ENCODE measurements around the gene ACP3. TPM values are rescaled to one million over a fixed set of nuclear protein-coding genes. Genes with fewer than 3 reads are reported as not detected.
"Not testable (repeated sequence)": the region's sequence is repeated elsewhere in the genome, so short reads cannot be mapped to it uniquely, and the experiment has no call there.

ACP3 gene
- total and polyA plus RNA-seq, 9 of the 15 experiments (the other 6 are each of a cell fraction or from before 2014, with no cell fraction given): 0.08 to 1.1 (median 0.21) TPM

DNA sequence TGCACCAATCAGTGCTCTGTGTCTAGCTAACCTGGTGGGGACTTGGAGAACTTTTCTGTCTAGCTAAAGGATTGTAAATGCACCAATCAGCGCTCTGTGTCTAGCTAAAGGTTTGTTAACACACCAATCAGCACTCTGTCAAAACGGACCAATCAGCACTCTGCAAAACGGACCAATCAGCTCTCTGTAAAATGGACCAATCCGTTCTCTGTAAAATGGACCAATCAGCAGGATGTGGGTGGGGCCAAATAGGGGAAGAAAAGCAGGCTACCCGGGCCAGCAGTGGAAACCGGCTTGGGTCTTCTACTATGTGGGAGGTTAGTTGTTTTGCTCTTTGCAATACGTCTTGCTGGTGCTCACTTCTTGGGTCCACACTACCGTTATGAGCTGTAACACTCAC lies 79.6 kb downstream of the ACP3 start:
- TF ChIP-seq NFYB (IDR thresholded peaks at IDR 0.05; ENCODE audit: extremely low read depth, insufficient read length): peak; percentile 69
- 0 out of 2 replicates have a peak, but pooled peaks have one; percentile 35 for TF ChIP-seq CC2D1A (IDR thresholded peaks at IDR 0.05)
- TF ChIP-seq ZNF316 (IDR thresholded peaks at IDR 0.05): peak; percentile 23; the same call in 1 of the 2 replicates
- FAIRE-seq; BruUV-seq (replicated peaks); H4K20me1 ChIP-seq (replicated peaks; ENCODE audit: control insufficient read depth, insufficient read depth, low read length); ATAC-seq; H3K27me3 ChIP-seq (ENCODE audit: control insufficient read depth in 2 of 2, insufficient read depth in 2 of 2, low read length in 2 of 2); H3K79me2 ChIP-seq (ENCODE audit: control insufficient read depth, insufficient read depth, low read length); H3K9me3 ChIP-seq (replicated peaks; ENCODE audit: control insufficient read depth, insufficient read depth, low read depth, low read length); H3K4me2 ChIP-seq (ENCODE audit: insufficient read depth, low read length); H2AFZ ChIP-seq (ENCODE audit: low read depth, low read length); H3K4me3 ChIP-seq; CTCF ChIA-PET (ENCODE audit: low intra/inter-chr PET ratio); H3K9me1 ChIP-seq (ENCODE audit: control insufficient read depth, insufficient read depth, low read length); H3K9ac ChIP-seq (ENCODE audit: insufficient read depth in 1 of 2, low read depth in 2 of 2, low read length in 2 of 2); H3K27ac ChIP-seq (ENCODE audit: extremely low read depth, low read depth, low read length); DNase-seq (ENCODE audit: extremely low read depth in 1 of 4, low spot score in 3 of 4); H3K36me3 ChIP-seq (ENCODE audit: control insufficient read depth, insufficient read depth, low read length); H3K4me1 ChIP-seq (replicated peaks in 1 of 2; ENCODE audit: control insufficient read depth in 2 of 2, insufficient read depth in 2 of 2, low read length in 2 of 2): not testable (repeated sequence)
- in situ Hi-C loops (cut with MboI) (loop anchor here (25.0 kb wide), 1 partner anchor 609 kb away; no protein-coding TSS in a partner anchor), intact Hi-C loops (cut with micrococcal nuclease) (loop anchor here (10.0 kb wide), 1 partner anchor 602 kb away; no protein-coding TSS in a partner anchor)
- POLR2A ChIA-PET: interaction anchor here (1.1 kb wide), 1 partner anchor 166 kb away, joined by 4 read pairs; no protein-coding TSS in a partner anchor
- 8% methylated on average over 7 of the region's 8 CpGs for WGBS (ENCODE audit: insufficient coverage, low coverage, missing lambda C conversion rate)

DNA sequence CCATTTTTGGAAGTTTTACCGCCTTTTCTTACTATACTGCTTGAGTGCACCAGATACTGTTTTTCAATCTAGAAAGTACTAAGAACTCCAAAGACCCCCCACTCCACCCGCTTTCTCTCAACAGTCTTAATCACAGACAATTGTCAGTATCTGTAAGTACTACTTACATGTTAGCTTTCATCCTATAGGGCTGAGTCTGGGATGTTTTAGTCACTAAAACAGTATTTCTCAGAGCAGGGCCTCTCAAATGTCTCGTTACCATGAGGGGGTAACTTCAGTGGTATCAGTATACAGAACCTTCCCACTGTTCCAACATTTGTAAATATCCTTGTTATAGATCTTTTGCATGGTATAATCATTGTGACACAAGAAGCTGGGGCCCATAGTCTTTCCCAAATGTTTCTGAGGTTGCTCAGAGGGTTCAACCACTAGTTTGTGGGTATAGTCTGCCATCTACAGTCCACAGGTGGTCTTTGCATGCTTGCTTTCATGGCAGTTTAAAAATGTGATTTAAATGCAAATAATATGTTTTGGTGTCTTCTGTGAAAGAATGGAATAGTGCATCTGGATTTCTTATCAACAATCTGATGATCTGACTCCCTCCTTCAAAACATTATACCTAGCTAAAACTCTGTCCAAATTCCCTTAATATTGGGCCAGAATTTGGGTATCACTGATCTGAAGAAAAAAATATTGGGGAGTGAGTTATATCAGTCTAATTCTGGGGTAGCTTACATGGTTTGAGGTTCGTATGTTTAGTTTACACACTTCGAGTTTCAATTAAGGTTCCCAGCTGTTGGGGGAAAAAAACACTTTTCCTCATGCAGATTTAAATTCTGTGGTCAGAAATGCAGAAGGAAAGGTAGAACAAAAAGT lies 82.1 kb downstream of the ACP3 start:
- peaks cover 0 to 2% of the 10 kb centered on the region in 2 experiments; a peak in 1 of 5 replicates for H3K4me1 ChIP-seq (replicated peaks in 1 of 2; ENCODE audit: control insufficient read depth in 2 of 2, insufficient read depth in 2 of 2, low read length in 2 of 2)
- H4K20me1 ChIP-seq (replicated peaks; ENCODE audit: control insufficient read depth, insufficient read depth, low read length): no peaks in the 10 kb centered on the region
- 7% methylated on average over 5 of the region's 5 CpGs for WGBS (ENCODE audit: insufficient coverage, low coverage, missing lambda C conversion rate)
- ATAC-seq (peak; percentile 74), DNase-seq (ENCODE audit: extremely low read depth in 1 of 4, low spot score in 3 of 4) (peak; percentile 35 to 52 (median 43)), FAIRE-seq (peak; percentile 82)
- H3K4me3 ChIP-seq: no peak overlapping the region
- intact Hi-C loops (cut with micrococcal nuclease): loop anchor here (1.0 to 10.0 kb wide), 3 partner anchors 47 to 604 kb away; no protein-coding TSS in a partner anchor
- no peaks in the 10 kb centered on the region for H3K36me3 ChIP-seq (ENCODE audit: control insufficient read depth, insufficient read depth, low read length)
- H2AFZ ChIP-seq (ENCODE audit: low read depth, low read length): no peak overlapping the region
- no peaks in the 10 kb centered on the region for H3K9me3 ChIP-seq (replicated peaks; ENCODE audit: control insufficient read depth, insufficient read depth, low read depth, low read length)
- H3K27ac ChIP-seq (ENCODE audit: extremely low read depth, low read depth, low read length): no peak overlapping the region
- no peak overlapping the region for H3K9ac ChIP-seq (ENCODE audit: insufficient read depth in 1 of 2, low read depth in 2 of 2, low read length in 2 of 2)
- POLR2A ChIA-PET: no interaction called here
- CTCF ChIA-PET (ENCODE audit: low intra/inter-chr PET ratio): interaction anchor here (0.7 to 2.9 kb wide), 5 partner anchors 31 to 146 kb away, joined by 4 to 28 read pairs (median 5); no protein-coding TSS in a partner anchor
- H3K79me2 ChIP-seq (ENCODE audit: control insufficient read depth, insufficient read depth, low read length): no peaks in the 10 kb centered on the region
- no peak overlapping the region for H3K4me2 ChIP-seq (ENCODE audit: insufficient read depth, low read length)
- no peaks in the 10 kb centered on the region for H3K9me1 ChIP-seq (ENCODE audit: control insufficient read depth, insufficient read depth, low read length)
- BruUV-seq (replicated peaks): no TSS peak
- H3K27me3 ChIP-seq (ENCODE audit: control insufficient read depth in 2 of 2, insufficient read depth in 2 of 2, low read length in 2 of 2): peaks cover 0 to 7% of the 10 kb centered on the region in 2 experiments; a peak in 1 of 5 replicates
- in situ Hi-C loops (cut with MboI): loop anchor here (25.0 kb wide), 1 partner anchor 612 kb away; no protein-coding TSS in a partner anchor
- TF ChIP-seq, protein P1, sequence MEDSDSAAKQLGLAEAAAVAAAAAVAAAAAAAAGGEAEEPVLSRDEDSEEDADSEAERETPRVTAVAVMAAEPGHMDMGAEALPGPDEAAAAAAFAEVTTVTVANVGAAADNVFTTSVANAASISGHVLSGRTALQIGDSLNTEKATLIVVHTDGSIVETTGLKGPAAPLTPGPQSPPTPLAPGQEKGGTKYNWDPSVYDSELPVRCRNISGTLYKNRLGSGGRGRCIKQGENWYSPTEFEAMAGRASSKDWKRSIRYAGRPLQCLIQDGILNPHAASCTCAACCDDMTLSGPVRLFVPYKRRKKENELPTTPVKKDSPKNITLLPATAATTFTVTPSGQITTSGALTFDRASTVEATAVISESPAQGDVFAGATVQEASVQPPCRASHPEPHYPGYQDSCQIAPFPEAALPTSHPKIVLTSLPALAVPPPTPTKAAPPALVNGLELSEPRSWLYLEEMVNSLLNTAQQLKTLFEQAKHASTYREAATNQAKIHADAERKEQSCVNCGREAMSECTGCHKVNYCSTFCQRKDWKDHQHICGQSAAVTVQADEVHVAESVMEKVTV (CRISPR knock-in tag; IDR thresholded peaks at IDR 0.05): peak; percentile 53; the same call in 1 of the 2 replicates
- TF ChIP-seq SMC3 (conservative IDR thresholded peaks at IDR 0.05; ENCODE audit: insufficient read depth, low read depth, low read length) (peak; percentile 46; the same call in 1 of the 2 replicates), MTA1 (IDR thresholded peaks at IDR 0.05; ENCODE audit: borderline replicate concordance) (no peak)
- TF ChIP-seq, protein P2, sequence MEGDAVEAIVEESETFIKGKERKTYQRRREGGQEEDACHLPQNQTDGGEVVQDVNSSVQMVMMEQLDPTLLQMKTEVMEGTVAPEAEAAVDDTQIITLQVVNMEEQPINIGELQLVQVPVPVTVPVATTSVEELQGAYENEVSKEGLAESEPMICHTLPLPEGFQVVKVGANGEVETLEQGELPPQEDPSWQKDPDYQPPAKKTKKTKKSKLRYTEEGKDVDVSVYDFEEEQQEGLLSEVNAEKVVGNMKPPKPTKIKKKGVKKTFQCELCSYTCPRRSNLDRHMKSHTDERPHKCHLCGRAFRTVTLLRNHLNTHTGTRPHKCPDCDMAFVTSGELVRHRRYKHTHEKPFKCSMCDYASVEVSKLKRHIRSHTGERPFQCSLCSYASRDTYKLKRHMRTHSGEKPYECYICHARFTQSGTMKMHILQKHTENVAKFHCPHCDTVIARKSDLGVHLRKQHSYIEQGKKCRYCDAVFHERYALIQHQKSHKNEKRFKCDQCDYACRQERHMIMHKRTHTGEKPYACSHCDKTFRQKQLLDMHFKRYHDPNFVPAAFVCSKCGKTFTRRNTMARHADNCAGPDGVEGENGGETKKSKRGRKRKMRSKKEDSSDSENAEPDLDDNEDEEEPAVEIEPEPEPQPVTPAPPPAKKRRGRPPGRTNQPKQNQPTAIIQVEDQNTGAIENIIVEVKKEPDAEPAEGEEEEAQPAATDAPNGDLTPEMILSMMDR (IDR thresholded peaks at IDR 0.05 in 2 of 3, conservative IDR thresholded peaks at IDR 0.05 in 1 of 3; ENCODE audit: insufficient read depth in 2 of 3, low read depth in 1 of 3, low read length in 3 of 3): peak; percentile 64 to 84 (median 66)
- TF ChIP-seq, protein P3, sequence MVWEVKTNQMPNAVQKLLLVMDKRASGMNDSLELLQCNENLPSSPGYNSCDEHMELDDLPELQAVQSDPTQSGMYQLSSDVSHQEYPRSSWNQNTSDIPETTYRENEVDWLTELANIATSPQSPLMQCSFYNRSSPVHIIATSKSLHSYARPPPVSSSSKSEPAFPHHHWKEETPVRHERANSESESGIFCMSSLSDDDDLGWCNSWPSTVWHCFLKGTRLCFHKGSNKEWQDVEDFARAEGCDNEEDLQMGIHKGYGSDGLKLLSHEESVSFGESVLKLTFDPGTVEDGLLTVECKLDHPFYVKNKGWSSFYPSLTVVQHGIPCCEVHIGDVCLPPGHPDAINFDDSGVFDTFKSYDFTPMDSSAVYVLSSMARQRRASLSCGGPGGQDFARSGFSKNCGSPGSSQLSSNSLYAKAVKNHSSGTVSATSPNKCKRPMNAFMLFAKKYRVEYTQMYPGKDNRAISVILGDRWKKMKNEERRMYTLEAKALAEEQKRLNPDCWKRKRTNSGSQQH (CRISPR knock-in tag; IDR thresholded peaks at IDR 0.05): no peak

Data from K562 (cell line).